Measurements from ENCODE around the gene CDK7.

DNA sequence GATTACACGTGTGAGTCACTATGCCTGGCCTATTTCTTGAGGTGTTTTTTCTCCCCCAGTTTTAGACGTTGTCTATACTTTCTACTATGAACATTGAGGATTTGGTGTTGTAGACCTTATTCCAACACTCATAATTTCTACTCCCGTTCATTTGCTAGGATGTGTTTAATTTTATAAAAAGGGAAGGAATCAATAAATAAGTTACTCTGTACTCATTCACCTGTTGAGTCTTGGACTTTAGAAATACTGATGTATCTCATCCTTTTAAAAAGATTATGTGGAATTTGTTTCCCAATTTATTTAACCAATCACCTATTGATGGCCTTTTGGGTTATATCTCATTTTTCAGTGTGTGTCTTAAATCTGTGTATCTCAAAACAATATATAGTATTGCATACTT lies 3.2 kb downstream of the CDK7 start:
- TF ChIP-seq, protein P1, sequence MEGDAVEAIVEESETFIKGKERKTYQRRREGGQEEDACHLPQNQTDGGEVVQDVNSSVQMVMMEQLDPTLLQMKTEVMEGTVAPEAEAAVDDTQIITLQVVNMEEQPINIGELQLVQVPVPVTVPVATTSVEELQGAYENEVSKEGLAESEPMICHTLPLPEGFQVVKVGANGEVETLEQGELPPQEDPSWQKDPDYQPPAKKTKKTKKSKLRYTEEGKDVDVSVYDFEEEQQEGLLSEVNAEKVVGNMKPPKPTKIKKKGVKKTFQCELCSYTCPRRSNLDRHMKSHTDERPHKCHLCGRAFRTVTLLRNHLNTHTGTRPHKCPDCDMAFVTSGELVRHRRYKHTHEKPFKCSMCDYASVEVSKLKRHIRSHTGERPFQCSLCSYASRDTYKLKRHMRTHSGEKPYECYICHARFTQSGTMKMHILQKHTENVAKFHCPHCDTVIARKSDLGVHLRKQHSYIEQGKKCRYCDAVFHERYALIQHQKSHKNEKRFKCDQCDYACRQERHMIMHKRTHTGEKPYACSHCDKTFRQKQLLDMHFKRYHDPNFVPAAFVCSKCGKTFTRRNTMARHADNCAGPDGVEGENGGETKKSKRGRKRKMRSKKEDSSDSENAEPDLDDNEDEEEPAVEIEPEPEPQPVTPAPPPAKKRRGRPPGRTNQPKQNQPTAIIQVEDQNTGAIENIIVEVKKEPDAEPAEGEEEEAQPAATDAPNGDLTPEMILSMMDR (IDR thresholded peaks at IDR 0.05; ENCODE audit: low read depth, low read length, poor library complexity, severe bottlenecking) = no peak
- no peak for TF ChIP-seq EZH2phosphoT487 (IDR thresholded peaks at IDR 0.05; ENCODE audit: borderline replicate concordance, low read length)
